Central memory CD8-positive, alpha-beta T cell (primary cell): ENCODE results near the gene ZNF579.
"Not testable (repeated sequence)": the region's sequence is repeated elsewhere in the genome, so short reads cannot be mapped to it uniquely, and the experiment has no call there.

Experiments used
- ATAC-seq: fragments of 150-1000 bp; cut with Tn5 transposase; replicated peaks from 2 replicates; pipeline ENCODE4 v1.10.0; 2022; ENCODE audit warnings: mild to moderate bottlenecking, moderate FRiP score, moderate number of reproducible peaks; ENCODE audit not compliant: poor library complexity, severe bottlenecking; ENCODE audit errors: extremely low read depth
- DNase-seq, 2 donors: peaks; one replicate each; pipeline ENCODE4 v3.0.0; 2021; ENCODE audit warnings: low spot score in 2 of 2
- H3K27ac Mint-ChIP-seq: one replicate; pipeline ENCODE4 v1.8.0; 2022; ENCODE audit warnings: low read depth, mild to moderate bottlenecking, moderate library complexity, mixed read lengths
- H3K27me3 Mint-ChIP-seq: one replicate; pipeline ENCODE4 v1.8.0; 2022; ENCODE audit warnings: mixed read lengths
- H3K36me3 Mint-ChIP-seq: one replicate; pipeline ENCODE4 v1.8.0; 2022; ENCODE audit warnings: mild to moderate bottlenecking, moderate library complexity, mixed read lengths; ENCODE audit not compliant: insufficient read depth
- H3K4me1 Mint-ChIP-seq: one replicate; pipeline ENCODE4 v1.8.0; 2022; ENCODE audit warnings: mixed read lengths
- H3K4me3 Mint-ChIP-seq: one replicate; pipeline ENCODE4 v1.8.0; 2022; ENCODE audit warnings: mild to moderate bottlenecking, moderate library complexity, mixed read lengths
- H3K9me3 Mint-ChIP-seq: one replicate; pipeline ENCODE4 v1.8.0; 2022; ENCODE audit warnings: mixed read lengths

ZNF579 gene

DNA sequence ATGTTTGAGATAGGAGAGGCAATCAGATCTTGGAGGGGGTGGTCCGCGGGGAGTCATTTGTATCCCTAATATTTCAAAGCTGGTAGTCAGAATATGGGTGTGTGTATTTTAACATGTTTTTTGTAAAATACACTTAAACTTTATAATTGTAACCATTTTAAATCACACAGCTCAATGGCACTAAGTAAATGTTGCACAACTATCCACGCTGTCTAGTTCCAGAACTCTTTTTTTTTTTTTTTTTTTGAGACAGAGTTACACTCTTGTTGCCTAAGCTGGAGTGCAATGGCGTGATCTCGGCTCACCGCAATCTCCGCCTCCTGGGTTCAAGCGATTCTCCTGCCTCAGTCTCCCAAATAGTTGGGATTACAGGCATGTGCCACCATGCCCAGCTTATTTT is 3.2 kb upstream of the ZNF579 start:
- not testable (repeated sequence) for H3K9me3 Mint-ChIP-seq, H3K27ac Mint-ChIP-seq, ATAC-seq, DNase-seq, H3K27me3 Mint-ChIP-seq, H3K4me3 Mint-ChIP-seq
- Mint-ChIP-seq H3K4me1 (peaks cover 49% of the 10 kb centered on the region), H3K36me3 (peaks cover 11% of the 10 kb centered on the region)

DNA sequence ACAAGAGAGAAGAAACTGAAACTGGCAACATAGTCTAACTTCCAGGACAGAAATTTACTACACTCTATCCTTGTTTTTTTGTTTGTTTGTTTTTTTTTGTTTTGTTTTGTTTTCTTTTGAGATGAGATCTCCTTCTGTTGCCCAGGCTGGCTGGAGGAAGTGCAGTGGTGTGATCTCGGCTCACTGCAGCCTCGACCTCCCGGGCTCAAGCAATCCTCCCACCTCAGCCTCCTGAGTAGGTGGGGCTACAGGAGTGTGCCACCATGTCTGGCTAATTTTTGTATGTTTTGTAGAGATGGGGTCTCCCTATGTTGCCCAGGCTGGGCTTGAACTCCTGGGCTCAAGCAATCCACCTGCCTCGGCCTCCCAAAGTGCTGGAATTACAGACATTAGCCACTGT is 1.6 kb upstream of the ZNF579 start:
- Mint-ChIP-seq H3K4me1 (peaks cover 47% of the 10 kb centered on the region), H3K36me3 (peaks cover 12% of the 10 kb centered on the region)
- H3K4me3 Mint-ChIP-seq, DNase-seq, H3K27ac Mint-ChIP-seq, ATAC-seq, H3K9me3 Mint-ChIP-seq, H3K27me3 Mint-ChIP-seq: not testable (repeated sequence)

DNA sequence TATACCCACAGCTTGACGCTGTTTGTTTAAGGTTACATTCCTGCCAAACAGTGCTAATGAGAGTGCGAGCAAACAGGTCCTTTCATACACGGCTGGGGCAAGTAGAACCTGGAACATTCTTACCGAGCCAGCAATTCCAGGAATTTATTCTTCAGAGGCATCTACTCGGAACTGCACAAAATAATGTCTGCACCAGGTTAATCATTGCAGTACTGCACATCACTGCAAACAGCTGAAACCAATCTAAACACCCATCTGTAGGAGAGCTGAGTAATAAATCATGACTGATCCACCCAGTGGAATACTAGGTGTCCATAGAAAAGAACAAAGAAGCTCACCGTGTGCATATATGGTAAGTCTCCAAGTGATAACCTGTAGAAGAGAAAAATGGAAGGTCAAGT is 1.2 kb upstream of the ZNF579 start:
- Mint-ChIP-seq H3K4me3 (peak overlapping the region; percentile 85), H3K9me3 (no peaks in the 10 kb centered on the region), H3K27ac (peak overlapping the region; percentile 91), H3K36me3 (peaks cover 15% of the 10 kb centered on the region), H3K27me3 (no peaks in the 10 kb centered on the region), H3K4me1 (peaks cover 42% of the 10 kb centered on the region)
- ATAC-seq = no peak
- no peak for DNase-seq

DNA sequence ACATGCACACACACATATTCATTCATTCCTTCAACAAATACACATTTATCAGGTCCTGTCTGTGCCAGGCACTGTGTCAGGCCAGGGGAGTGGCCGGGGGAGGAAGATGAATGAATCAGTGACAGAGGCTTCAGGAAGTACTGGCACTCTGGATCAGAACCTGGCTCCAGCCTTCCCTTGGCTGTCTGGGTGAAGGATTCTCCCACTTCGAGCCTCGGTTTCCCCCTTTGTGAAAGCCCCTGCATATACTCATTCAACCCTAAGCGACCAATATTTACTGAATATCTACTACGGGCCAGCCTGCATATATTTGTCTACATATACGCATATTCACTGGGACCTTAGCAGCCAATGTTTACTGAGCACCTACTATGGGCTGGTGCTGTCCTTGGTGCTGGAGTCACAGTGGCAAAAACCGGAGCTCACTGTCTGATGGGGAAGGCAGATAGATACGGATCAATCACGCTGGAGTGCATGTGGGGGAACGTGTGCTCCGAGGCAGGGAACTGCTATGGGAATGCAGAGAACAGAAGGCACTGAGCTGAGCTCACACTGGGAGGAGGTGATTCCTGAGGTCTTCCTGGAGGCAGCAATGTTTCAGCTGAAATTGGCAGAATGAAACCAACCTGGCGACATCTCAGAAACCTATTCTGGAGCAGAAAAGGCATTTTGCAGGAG is 636 bp upstream of the ZNF579 start:
- no peaks in the 10 kb centered on the region for H3K27me3 Mint-ChIP-seq
- DNase-seq = no peak
- no peak for ATAC-seq
- peaks cover 37% of the 10 kb centered on the region for H3K4me1 Mint-ChIP-seq
- no peaks in the 10 kb centered on the region for H3K9me3 Mint-ChIP-seq
- peak overlapping the region; percentile 85 for H3K4me3 Mint-ChIP-seq
- H3K27ac Mint-ChIP-seq = peak overlapping the region; percentile 91
- peaks cover 15% of the 10 kb centered on the region for H3K36me3 Mint-ChIP-seq

DNA sequence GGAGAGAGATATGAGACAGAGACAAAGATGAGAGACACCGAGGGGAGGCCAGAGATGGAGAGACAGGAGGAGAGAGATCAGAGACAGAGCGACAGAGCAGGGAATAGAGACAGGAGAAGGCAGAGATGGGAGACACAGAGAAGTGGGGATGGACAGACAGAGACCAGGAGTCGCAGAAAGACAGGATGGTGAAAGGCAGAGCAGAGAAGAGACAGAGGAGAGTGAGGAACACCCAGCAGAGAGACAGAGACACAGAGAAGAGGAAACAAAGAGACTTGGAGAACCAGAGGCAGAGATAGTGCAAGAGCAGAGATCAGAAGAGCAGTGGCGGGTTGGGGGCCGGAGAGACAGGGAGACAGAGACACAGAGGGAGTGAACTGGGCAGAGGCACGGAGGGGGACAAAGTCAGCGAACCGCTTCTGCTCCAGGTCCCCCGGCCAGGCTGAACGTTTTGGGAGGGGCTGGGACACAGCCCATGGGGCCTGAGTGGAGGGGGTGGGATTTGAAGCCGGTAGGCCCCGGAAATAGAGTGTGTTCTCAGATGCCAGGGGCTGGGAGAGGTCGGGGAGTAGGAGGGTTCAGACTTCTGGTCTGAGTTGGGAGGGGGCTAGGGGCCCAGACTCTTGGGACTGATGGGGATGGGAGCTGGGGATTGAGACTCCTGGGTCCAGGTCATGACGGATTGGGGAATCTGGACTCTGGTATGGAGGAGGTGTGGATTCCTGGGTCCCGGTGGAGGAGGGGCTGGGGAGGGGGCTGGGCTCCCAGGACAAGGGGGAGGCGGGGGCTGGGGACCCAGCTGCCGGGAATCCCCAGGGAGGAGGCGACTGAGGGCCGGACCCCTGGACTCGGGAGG is 654 bp downstream of the ZNF579 start:
- H3K27ac Mint-ChIP-seq = peak overlapping the region; percentile 91
- no peak for DNase-seq
- H3K27me3 Mint-ChIP-seq = no peaks in the 10 kb centered on the region
- H3K9me3 Mint-ChIP-seq = no peaks in the 10 kb centered on the region
- no peak for ATAC-seq
- peaks cover 15% of the 10 kb centered on the region for H3K36me3 Mint-ChIP-seq
- peaks cover 24% of the 10 kb centered on the region for H3K4me1 Mint-ChIP-seq
- peak overlapping the region; percentile 85 for H3K4me3 Mint-ChIP-seq

DNA sequence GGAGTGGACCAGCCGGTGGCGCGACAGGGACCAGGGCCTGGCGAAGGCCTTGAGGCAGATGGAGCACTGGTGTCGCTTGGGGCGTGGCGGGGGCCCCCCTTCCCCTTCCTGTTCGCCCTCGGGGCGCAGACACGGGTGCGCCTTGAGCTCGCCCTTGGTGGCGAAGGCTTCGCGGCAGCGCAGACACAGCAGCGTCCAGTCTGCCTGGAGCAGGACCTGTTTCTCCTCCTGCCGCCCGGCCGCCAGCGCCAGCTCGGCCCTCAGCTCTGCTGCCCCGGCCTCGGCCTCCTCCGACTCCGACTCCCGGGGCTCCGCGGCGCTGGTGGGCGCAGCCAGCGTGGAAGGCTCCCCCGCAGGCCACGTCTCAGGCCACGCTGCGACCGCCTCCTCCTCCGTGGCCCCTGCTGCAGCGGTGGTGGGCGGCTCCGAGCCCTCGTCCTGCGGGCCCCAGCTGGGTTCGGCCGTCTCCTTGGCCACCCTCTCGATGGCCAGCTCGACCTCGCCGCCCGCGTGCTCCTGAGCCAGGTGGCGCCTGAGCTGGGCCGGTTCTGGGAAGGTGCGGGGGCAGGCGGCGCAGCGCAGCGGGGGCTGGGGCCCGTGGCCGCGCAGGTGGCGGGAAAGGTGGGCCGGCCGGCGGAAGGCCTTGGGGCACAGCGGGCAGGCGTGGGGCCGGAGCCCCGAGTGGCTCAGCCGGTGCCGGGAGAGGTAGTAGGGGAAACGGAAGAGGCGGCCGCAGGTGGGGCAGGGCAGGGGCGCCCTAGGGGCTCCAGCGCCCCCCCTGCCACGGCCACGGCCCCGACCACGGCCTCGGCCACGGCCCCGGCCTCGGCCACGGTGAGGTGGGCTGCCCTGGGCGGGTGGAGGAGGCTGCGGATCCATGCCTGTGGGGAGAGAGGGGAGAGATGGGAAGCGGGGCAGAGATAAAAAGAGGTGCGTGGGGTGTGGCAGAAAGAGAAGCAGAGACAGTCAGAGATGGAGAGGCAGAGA is 1.6 kb downstream of the ZNF579 start:
- Mint-ChIP-seq H3K4me3 (peak overlapping the region; percentile 85), H3K36me3 (peaks cover 15% of the 10 kb centered on the region), H3K27me3 (no peaks in the 10 kb centered on the region), H3K27ac (peak overlapping the region; percentile 91), H3K9me3 (no peaks in the 10 kb centered on the region), H3K4me1 (peaks cover 24% of the 10 kb centered on the region)
- no peak for ATAC-seq
- DNase-seq = no peak

DNA sequence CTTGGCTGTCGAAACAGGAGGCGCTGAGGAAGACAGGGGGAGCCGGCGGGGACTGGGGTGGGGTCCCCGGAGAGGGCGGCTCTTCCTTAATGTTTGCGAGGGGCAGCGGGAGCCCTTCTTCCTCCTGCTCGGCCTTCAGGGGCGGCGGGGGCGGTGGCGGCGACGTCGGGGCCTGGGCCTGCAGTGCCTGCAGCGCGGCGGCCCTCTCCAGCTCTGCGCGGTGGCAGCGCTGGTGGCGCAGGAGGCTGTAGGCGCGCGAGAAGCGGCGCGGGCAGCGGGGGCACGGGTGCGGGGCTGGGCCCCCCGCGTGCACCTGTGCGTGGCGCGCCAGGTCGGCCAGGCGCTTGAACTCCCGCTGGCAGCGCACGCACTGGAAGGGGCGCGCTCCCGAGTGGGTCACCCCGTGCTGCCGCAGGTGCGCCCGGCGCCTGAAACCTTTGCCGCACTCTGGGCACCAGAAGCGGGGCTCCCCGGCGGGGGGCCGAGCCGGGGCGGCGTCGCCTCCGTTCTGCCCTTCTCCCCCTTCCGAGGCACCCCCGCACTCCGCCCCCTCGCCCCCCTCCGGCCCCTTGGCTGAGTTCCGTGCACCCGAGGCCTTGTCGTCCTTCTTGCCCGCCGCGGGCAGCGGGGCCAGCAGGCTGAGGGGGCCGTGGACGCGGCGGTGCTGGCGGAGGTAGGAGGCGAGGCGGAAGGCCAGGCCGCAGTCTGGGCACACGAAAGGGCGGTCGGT is 2.5 kb downstream of the ZNF579 start:
- Mint-ChIP-seq H3K36me3 (peaks cover 15% of the 10 kb centered on the region), H3K27me3 (no peaks in the 10 kb centered on the region), H3K9me3 (no peaks in the 10 kb centered on the region), H3K27ac (no peak overlapping the region), H3K4me3 (no peak overlapping the region), H3K4me1 (peaks cover 24% of the 10 kb centered on the region)
- DNase-seq (no peak), ATAC-seq (no peak)

DNA sequence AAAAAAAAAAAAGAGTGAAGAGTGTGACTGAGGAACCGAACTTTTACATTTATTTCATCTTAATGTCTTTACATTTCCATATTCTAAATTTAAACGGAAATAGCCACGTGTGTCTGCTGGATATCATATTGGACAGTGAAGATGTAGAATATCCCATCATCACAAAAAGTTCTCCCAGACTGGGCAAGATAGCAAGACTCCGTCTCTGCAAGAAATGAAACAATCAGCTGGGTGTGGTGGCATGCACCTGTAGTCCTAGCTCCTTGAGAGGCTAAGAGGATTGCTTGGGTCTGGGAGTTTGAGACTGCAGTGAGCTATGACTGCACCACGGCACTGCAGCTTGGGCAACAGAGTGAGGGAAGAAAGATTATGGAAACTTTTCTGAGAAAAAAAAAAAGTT is 3.9 kb downstream of the ZNF579 start:
- Mint-ChIP-seq H3K36me3 (peaks cover 14% of the 10 kb centered on the region), H3K27ac (no peak overlapping the region), H3K27me3 (no peaks in the 10 kb centered on the region), H3K4me3 (no peak overlapping the region), H3K4me1 (peaks cover 20% of the 10 kb centered on the region), H3K9me3 (no peaks in the 10 kb centered on the region)
- ATAC-seq (no peak), DNase-seq (no peak)

DNA sequence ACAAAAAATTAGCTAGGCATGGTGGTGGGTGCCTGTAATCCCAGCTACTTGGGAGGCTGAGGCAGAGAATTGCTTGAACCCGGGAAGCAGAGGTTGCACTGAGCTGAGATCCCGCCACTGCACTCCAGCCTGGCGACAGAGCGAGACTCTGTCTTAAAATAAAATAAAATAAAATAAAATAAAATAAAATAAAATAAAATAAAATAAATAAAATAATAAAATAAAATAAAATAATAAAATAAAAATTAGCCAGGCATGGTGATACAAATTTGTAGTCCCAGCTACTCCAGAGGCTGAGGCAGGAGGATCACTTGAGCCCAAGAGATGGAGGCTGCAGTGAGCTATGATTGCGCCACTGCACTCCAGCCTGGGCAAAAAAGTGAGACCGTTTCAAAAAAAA is 6.7 kb downstream of the ZNF579 start:
- H3K27ac Mint-ChIP-seq, H3K9me3 Mint-ChIP-seq, ATAC-seq, H3K27me3 Mint-ChIP-seq, H3K4me1 Mint-ChIP-seq, H3K36me3 Mint-ChIP-seq, H3K4me3 Mint-ChIP-seq, DNase-seq: not testable (repeated sequence)

DNA sequence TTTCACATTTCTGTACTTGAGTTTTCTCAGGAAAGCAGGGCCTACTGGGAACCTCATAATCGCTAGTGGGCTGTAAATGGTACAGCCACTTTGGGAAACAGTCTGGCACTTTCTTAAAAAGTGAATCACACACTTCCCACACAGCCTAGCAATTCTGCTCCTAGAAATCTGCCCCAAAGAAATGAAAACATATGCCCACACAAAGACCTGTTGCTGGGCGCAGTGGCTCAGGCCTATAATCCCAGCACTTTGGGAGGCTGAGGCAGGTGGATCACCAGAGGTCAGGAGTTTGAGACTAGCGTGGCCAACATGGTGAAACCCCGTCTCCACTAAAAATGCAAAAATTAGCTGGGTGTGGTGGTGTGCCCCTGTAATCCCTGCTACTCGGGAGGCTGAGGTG is 11.2 kb downstream of the ZNF579 start:
- H3K4me1 Mint-ChIP-seq, H3K27me3 Mint-ChIP-seq, H3K27ac Mint-ChIP-seq, H3K4me3 Mint-ChIP-seq, ATAC-seq, H3K9me3 Mint-ChIP-seq, DNase-seq, H3K36me3 Mint-ChIP-seq: not testable (repeated sequence)

DNA sequence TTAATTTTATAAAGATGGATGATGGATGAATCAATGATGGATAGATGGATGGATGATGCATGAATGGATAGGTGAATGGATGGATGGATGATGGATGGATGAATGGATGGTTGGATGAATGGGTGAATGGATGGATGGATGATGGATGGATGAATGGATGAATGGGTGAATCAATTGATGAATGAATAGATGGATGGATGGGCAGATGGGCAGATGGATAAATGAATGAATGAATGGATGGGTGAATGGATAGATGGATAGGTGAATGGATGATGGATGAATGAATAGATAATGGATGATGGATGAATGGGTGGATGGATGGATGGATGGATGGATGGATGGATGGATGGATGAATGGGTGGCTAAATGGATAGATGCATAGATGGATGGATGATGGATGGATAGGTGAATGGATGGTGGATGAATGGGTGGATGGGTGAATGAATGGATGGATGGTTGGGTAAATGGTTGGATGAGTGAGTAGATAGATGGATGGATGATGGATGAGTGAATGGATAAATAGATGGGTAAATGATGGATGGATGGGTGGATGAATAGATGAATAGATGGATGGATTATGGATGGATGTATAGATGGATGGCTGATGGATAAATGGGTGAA is 12.8 kb downstream of the ZNF579 start:
- Mint-ChIP-seq H3K4me1 (no peaks in the 10 kb centered on the region), H3K27me3 (no peaks in the 10 kb centered on the region), H3K9me3 (no peaks in the 10 kb centered on the region), H3K27ac (no peak overlapping the region), H3K4me3 (no peak overlapping the region), H3K36me3 (peaks cover 2% of the 10 kb centered on the region)
- no peak for DNase-seq
- ATAC-seq = no peak
